GM21737 (cell line): ENCODE data around the gene SLC38A11.

ENCODE experiments used
- ATAC-seq: cut with Tn5 transposase; IDR thresholded peaks from one replicate; pipeline ENCODE4 v1.9.1; 2021; ENCODE audit warnings: mild to moderate bottlenecking, moderate library complexity; ENCODE audit not compliant: unreplicated experiment

Gene SLC38A11

DNA sequence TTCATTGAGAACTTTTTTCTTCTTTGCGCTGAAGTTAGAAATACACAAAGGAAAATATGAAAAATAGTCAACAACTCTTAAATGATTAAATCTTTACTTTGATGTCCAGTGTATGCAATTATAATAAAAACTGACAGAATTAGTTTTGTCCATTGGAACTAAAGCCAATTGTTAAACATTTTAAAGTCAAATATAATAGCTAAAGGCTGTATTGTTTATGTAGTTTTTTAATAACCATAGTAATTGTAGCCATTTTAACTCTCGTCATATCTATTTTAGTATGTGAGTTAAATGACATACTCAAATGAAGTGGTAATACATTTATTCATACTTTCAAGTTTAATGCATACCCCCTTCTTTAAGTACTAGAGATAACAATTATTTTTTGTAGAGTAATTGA lies 109.0 kb downstream of the SLC38A11 start:
- no peak for ATAC-seq
